H1 (cell line): Measurements from ENCODE around the gene ARHGAP26. TPM values are rescaled to one million over a fixed set of nuclear protein-coding genes. Genes with fewer than 3 reads are reported as not detected.

ENCODE experiments used
- CTCF ChIA-PET: fragments of 300-600 bp; sonication (Branson Sonifier 250); formaldehyde crosslinking; loops from one replicate; lab custom pipeline; 2021; ENCODE audit not compliant: partially characterized antibody; lab: Charles Lee
- POLR2A ChIA-PET: fragments of 300-600 bp; sonication (Branson Sonifier 250); formaldehyde crosslinking; loops from one replicate; lab custom pipeline; 2021; ENCODE audit warnings: inconsistent platforms; ENCODE audit not compliant: partially characterized antibody; lab: Charles Lee
- DNase-seq, 2 experiments: peaks; one replicate each; pipeline versions ENCODE4 v3.0.0 to v3.0.0-alpha.2; 2010 to 2022; ENCODE audit warnings: low spot score in 2 of 2, low read depth in 1 of 2, mixed read lengths in 1 of 2
- FAIRE-seq: peaks from 2 replicates; lab custom pipeline; 2011; peaks lifted over from hg19 to GRCh38; lab: Jason Lieb, UNC
- H2AFZ ChIP-seq: 2 replicates; pipeline ENCODE4 v1.8.1; 2012; ENCODE audit warnings: low read length, inconsistent platforms
- H2AK5ac ChIP-seq: 2 replicates; pipeline ENCODE4 v1.6.1; 2013; ENCODE audit warnings: low read depth, low read length
- H2BK120ac ChIP-seq: replicated peaks from 2 replicates; pipeline ENCODE3; 2013; ENCODE audit warnings: low read depth, low read length, inconsistent platforms
- H2BK12ac ChIP-seq: 2 replicates; pipeline ENCODE4 v1.6.1; 2013; ENCODE audit warnings: low read depth, low read length
- H2BK15ac ChIP-seq: 2 replicates; pipeline ENCODE4 v1.6.1; 2013; ENCODE audit warnings: low read length
- H2BK20ac ChIP-seq: 2 replicates; pipeline ENCODE4 v1.6.1; 2013; ENCODE audit warnings: low read length
- H2BK5ac ChIP-seq: 2 replicates; pipeline ENCODE4 v1.6.1; 2013; ENCODE audit warnings: low read depth, low read length
- H3K14ac ChIP-seq: 2 replicates; pipeline ENCODE4 v1.6.1; 2013; ENCODE audit warnings: inconsistent platforms; ENCODE audit not compliant: insufficient read length
- H3K18ac ChIP-seq: 2 replicates; pipeline ENCODE4 v1.6.1; 2013; ENCODE audit warnings: low read length; ENCODE audit errors: extremely low read depth
- H3K23ac ChIP-seq: 2 replicates; pipeline ENCODE4 v1.6.1; 2013; ENCODE audit warnings: inconsistent platforms; ENCODE audit not compliant: insufficient read length
- H3K23me2 ChIP-seq: 2 replicates; pipeline ENCODE4 v1.6.1; 2013; ENCODE audit warnings: low read depth, low read length
- H3K27ac ChIP-seq: 2 replicates; pipeline ENCODE4 v1.6.1; 2011; ENCODE audit warnings: low read depth, low read length, inconsistent platforms
- H3K27me3 ChIP-seq, 4 experiments: replicated peaks in 1 of 4; 1 replicate in 1 of 4; 2 replicates in 3 of 4; pipeline versions ENCODE4 v1.6.1 to v1.8.1; 2011 to 2013; ENCODE audit warnings: low read length in 3 of 4, mild to moderate bottlenecking in 3 of 4, inconsistent platforms in 2 of 4, mixed read lengths in 2 of 4, moderate library complexity in 1 of 4; ENCODE audit not compliant: control insufficient read depth in 3 of 4, insufficient read depth in 3 of 4; ENCODE audit errors: extremely low read depth in 1 of 4
- H3K36me3 ChIP-seq, 4 experiments: 2 replicates each; pipeline versions ENCODE4 v1.6.1 to v1.8.1; 2011 to 2013; ENCODE audit warnings: mild to moderate bottlenecking in 4 of 4, low read length in 3 of 4, moderate library complexity in 2 of 4, control low read depth in 1 of 4, inconsistent platforms in 1 of 4; ENCODE audit not compliant: insufficient read depth in 4 of 4, control insufficient read depth in 2 of 4
- H3K4ac ChIP-seq: replicated peaks from 2 replicates; pipeline ENCODE3; 2013; ENCODE audit warnings: low read length, low read depth, mixed read lengths, inconsistent platforms; ENCODE audit not compliant: insufficient read length
- H3K4me1 ChIP-seq, 4 experiments: replicated peaks in 1 of 4; 1 replicate in 1 of 4; 2 replicates in 3 of 4; pipeline versions ENCODE4 v1.6.1 to v1.8.1; 2011 to 2013; ENCODE audit warnings: low read length in 3 of 4, inconsistent platforms in 2 of 4, mixed read lengths in 1 of 4; ENCODE audit not compliant: insufficient read depth in 4 of 4, control insufficient read depth in 3 of 4
- H3K4me2 ChIP-seq, 2 experiments: 2 replicates each; pipeline versions ENCODE4 v1.6.1 to v1.8.1; 2011 to 2013; ENCODE audit warnings: low read depth in 2 of 2, low read length in 2 of 2, control low read depth in 1 of 2, inconsistent platforms in 1 of 2, mild to moderate bottlenecking in 1 of 2; ENCODE audit not compliant: insufficient read depth in 1 of 2
- H3K4me3 ChIP-seq, 4 experiments: fragments of 200-600, 300-600 bp in 1 of 4; sonication (generic), shearing (Covaris generic), sonication (Bioruptor Twin) in 1 of 4; 2 replicates each; pipeline versions ENCODE4 v1.5.1 to v1.8.1; 2011 to 2016; ENCODE audit warnings: low read length in 4 of 4, low read depth in 3 of 4, control low read depth in 2 of 4, inconsistent platforms in 2 of 4, mild to moderate bottlenecking in 2 of 4, mixed read lengths in 1 of 4, moderate library complexity in 1 of 4; ENCODE audit not compliant: insufficient read depth in 2 of 4; ENCODE audit errors: extremely low read depth in 1 of 4
- H3K56ac ChIP-seq: replicated peaks from 2 replicates; pipeline ENCODE3; 2013; ENCODE audit warnings: low read depth, mild to moderate bottlenecking, mixed read lengths, low read length, inconsistent platforms; ENCODE audit not compliant: insufficient read length
- H3K79me1 ChIP-seq: 2 replicates; pipeline ENCODE4 v1.6.1; 2013; ENCODE audit warnings: low read depth, low read length, control low read depth
- H3K79me2 ChIP-seq, 2 experiments: 2 replicates each; pipeline versions ENCODE4 v1.6.1 to v1.8.1; 2012 to 2013; ENCODE audit warnings: low read length in 2 of 2, mild to moderate bottlenecking in 2 of 2, inconsistent platforms in 1 of 2; ENCODE audit not compliant: insufficient read depth in 2 of 2, control insufficient read depth in 1 of 2
- H3K9ac ChIP-seq, 4 experiments: replicated peaks in 1 of 4; 1 replicate in 1 of 4; 2 replicates in 3 of 4; pipeline versions ENCODE4 v1.6.1 to v1.8.1; 2011 to 2013; ENCODE audit warnings: low read depth in 3 of 4, low read length in 3 of 4, control low read depth in 2 of 4, mild to moderate bottlenecking in 2 of 4, moderate library complexity in 2 of 4, inconsistent platforms in 1 of 4; ENCODE audit errors: extremely low read depth in 1 of 4
- H3K9me3 ChIP-seq, 2 experiments: 2 replicates each; pipeline versions ENCODE4 v1.6.1 to v1.8.1; 2012 to 2013; ENCODE audit warnings: mild to moderate bottlenecking in 2 of 2, moderate library complexity in 2 of 2, control low read depth in 1 of 2, inconsistent platforms in 1 of 2, low read depth in 1 of 2, low read length in 1 of 2, mixed read lengths in 1 of 2; ENCODE audit not compliant: insufficient read depth in 2 of 2
- H4K20me1 ChIP-seq, 2 experiments: replicated peaks in 1 of 2; 2 replicates each; pipeline versions ENCODE3 to v1.8.1; 2011 to 2013; ENCODE audit warnings: inconsistent platforms in 2 of 2, low read length in 2 of 2, mild to moderate bottlenecking in 1 of 2; ENCODE audit not compliant: insufficient read depth in 2 of 2, control insufficient read depth in 1 of 2
- H4K5ac ChIP-seq: 2 replicates; pipeline ENCODE4 v1.6.1; 2013; ENCODE audit warnings: low read length, low read depth, mixed read lengths, inconsistent platforms; ENCODE audit not compliant: insufficient read length
- H4K8ac ChIP-seq: 2 replicates; pipeline ENCODE4 v1.8.0; 2013; ENCODE audit warnings: mild to moderate bottlenecking, moderate library complexity, low read length, inconsistent platforms; ENCODE audit not compliant: insufficient read depth; ENCODE audit errors: extremely low read depth
- H4K91ac ChIP-seq: replicated peaks from 2 replicates; pipeline ENCODE3; 2013; ENCODE audit warnings: low read length, mixed read lengths, inconsistent platforms; ENCODE audit not compliant: insufficient read length
- ASH2L ChIP-seq: fragments of 200-600, 300-600 bp; sonication (generic); IDR thresholded peaks from one replicate; pipeline ENCODE4 v1.7.1; 2017; ENCODE audit warnings: low read length
- CEBPB ChIP-seq: IDR thresholded peaks from 2 replicates; pipeline ENCODE4 v1.6.1; 2012; ENCODE audit warnings: low read depth, low read length
- PHF8 ChIP-seq: fragments of 200-600 bp; sonication (generic); conservative IDR thresholded peaks from 2 replicates; pipeline ENCODE4 v1.7.1; 2012; ENCODE audit warnings: low read depth, mild to moderate bottlenecking, inconsistent platforms, low read length, moderate library complexity
- POU5F1 ChIP-seq: IDR thresholded peaks from 2 replicates; pipeline ENCODE4 v1.6.1; 2011; ENCODE audit warnings: low read depth, mild to moderate bottlenecking, low read length, moderate library complexity
- RNF2 ChIP-seq: fragments of 200-900, 300-1000 bp; sonication (generic); IDR thresholded peaks from 2 replicates; pipeline ENCODE4 v1.7.1; 2016; ENCODE audit warnings: borderline replicate concordance, low read depth, mild to moderate bottlenecking, antibody characterized with exemption, low read length; ENCODE audit not compliant: poor library complexity, severe bottlenecking; ENCODE audit errors: missing control alignments
- TAF7 ChIP-seq: optimal IDR thresholded peaks from 2 replicates; pipeline ENCODE3; 2011; ENCODE audit warnings: low read depth, mild to moderate bottlenecking, inconsistent platforms, low read length, moderate library complexity, borderline replicate concordance
- WGBS, 2 experiments: shearing (Covaris generic) in 1 of 2; methylation state at CpG; one replicate each; pipeline versions ENCODE4 v1.1.6 to v1.1.7; 2013 to 2015; ENCODE audit warnings: low lambda C conversion rate in 2 of 2, mixed read lengths in 2 of 2, inconsistent platforms in 1 of 2, low coverage in 1 of 2, missing lambda C conversion rate in 1 of 2; ENCODE audit not compliant: insufficient replicate concordance in 2 of 2, insufficient coverage in 1 of 2, insufficient read length in 1 of 2; ENCODE audit errors: extremely low coverage in 1 of 2, missing lambda C conversion rate in 1 of 2; 5-methylcytosine and 5-hydroxymethylcytosine counted together
- polyA plus RNA-seq, 7 experiments: library from polyadenylated mRNA; depleted of rRNA in 3 of 7; stranded (reverse) in 5 of 7; unstranded in 2 of 7; fragments of >200 nt in 5 of 7; fragments of 200-250 nt in 2 of 7; gene quantifications; 1 replicate in 5 of 7; 2 replicates in 1 of 7; 4 replicates in 1 of 7; pipeline versions ENCODE4 v1.2.1 to v1.2.3, GENCODE V29; 2011 to 2013; ENCODE audit warnings: missing spikeins in 2 of 7, mixed read lengths in 2 of 7
- total RNA-seq: library from RNA; stranded (reverse); fragmentation: NEBNext Ultra II Directional; extraction: Animal tissue kit (Norgen Biotek cat#: 25700); gene quantifications from 2 replicates; pipeline ENCODE4 v1.2.1, GENCODE V29; 2021
- TF ChIP-seq, protein P1 (sequence below): IDR thresholded peaks from 2 replicates; pipeline ENCODE4 v1.6.1; 2012; ENCODE audit warnings: inconsistent platforms
- TF ChIP-seq, protein P2 (sequence below): IDR thresholded peaks from 2 replicates; pipeline ENCODE4 v1.6.1; 2011; ENCODE audit warnings: low read length, improper control_type of control experiment

ARHGAP26 gene
- total and polyA plus RNA-seq, 2 of the 8 experiments (the other 6 are each of a cell fraction or from before 2014, with no cell fraction given), result 7.1 to 24.8 TPM

DNA sequence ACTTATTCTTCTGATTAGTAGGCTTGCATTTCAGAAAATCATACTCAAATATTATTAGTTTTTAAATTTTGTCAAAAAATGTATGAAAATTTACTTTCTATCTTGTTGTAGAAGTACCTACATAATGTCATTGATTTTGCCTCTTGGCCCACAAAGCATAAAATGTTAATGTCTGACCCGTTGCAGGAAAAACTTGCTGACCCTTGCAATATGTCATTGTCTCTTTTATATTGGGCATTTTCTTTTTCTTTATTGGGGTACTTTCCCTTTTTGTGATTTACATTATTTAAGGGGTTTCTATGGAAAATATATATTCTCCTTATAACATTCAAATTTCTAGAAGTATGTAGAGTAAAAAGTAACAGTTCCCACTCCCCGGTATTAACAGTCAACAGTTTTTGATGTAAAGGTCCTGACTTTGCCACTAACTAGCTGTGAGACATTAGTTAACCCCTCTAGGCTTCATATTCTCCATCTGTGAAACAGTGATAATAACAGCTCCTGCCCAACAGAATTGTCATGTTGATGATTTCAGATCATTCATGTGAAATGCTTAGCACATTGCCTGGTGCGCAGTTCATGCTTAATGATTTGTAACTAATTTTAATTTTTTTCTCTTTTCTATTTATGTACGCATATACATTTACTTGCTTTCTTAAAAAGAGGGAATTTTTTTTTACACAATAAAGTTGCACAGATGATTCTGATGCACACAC is 243.2 kb downstream of the ARHGAP26 start:
- H3K27ac ChIP-seq, result no peak overlapping the region
- no peak overlapping the region for H3K4me3 ChIP-seq
- no peaks in the 10 kb centered on the region for H3K27me3 ChIP-seq
- no peaks in the 10 kb centered on the region for H3K79me2 ChIP-seq
- no peak overlapping the region for H3K23ac ChIP-seq
- H4K5ac ChIP-seq, result no peak overlapping the region
- POLR2A ChIA-PET, result interaction anchor here (0.9 kb wide), 1 partner anchor 9 kb away, joined by 4 read pairs; no protein-coding TSS in a partner anchor
- H2BK120ac ChIP-seq, result no peak overlapping the region
- H3K18ac ChIP-seq, result no peak overlapping the region
- H2BK12ac ChIP-seq, result no peak overlapping the region
- FAIRE-seq (no peak), DNase-seq (no peak)
- H2AFZ ChIP-seq, result no peak overlapping the region
- H3K36me3 ChIP-seq, result no peaks in the 10 kb centered on the region; a peak in 1 of 8 replicates
- CTCF ChIA-PET, result interaction anchor here (0.7 to 6.8 kb wide), 13 partner anchors 13 to 1129 kb away, joined by 3 to 51 read pairs (median 3); no protein-coding TSS in a partner anchor
- H3K9ac ChIP-seq, result no peak overlapping the region
- no peaks in the 10 kb centered on the region for H4K20me1 ChIP-seq
- no peak overlapping the region for H2BK5ac ChIP-seq
- H4K8ac ChIP-seq, result no peak overlapping the region
- TF ChIP-seq TAF7 (no peak), RNF2 (no peak), PHF8 (no peak), ASH2L (no peak), CEBPB (no peak), POU5F1 (no peak)
- TF ChIP-seq, protein P1, sequence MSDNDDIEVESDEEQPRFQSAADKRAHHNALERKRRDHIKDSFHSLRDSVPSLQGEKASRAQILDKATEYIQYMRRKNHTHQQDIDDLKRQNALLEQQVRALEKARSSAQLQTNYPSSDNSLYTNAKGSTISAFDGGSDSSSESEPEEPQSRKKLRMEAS, result no peak
- TF ChIP-seq, protein P2, sequence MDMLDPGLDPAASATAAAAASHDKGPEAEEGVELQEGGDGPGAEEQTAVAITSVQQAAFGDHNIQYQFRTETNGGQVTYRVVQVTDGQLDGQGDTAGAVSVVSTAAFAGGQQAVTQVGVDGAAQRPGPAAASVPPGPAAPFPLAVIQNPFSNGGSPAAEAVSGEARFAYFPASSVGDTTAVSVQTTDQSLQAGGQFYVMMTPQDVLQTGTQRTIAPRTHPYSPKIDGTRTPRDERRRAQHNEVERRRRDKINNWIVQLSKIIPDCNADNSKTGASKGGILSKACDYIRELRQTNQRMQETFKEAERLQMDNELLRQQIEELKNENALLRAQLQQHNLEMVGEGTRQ, result no peak
- H3K79me1 ChIP-seq, result no peaks in the 10 kb centered on the region
- no peak overlapping the region for H3K4me2 ChIP-seq
- WGBS, 2 experiments, result 87% methylated on average over 4 of the region's 4 CpGs; no CpG with 5 or more reads in 1 of the 2 experiments
- no peak overlapping the region for H4K91ac ChIP-seq
- 0 out of 4 replicates have a peak, but pooled peaks cover 0 to 3% of the 10 kb centered on the region in 2 experiments for H3K9me3 ChIP-seq
- no peak overlapping the region for H3K4ac ChIP-seq
- H2BK15ac ChIP-seq, result no peak overlapping the region
- no peak overlapping the region for H3K56ac ChIP-seq
- H3K4me1 ChIP-seq, result peaks cover 0 to 8% (median 0%) of the 10 kb centered on the region in 4 experiments; a peak in 4 of 7 replicates
- no peak overlapping the region for H2AK5ac ChIP-seq
- no peak overlapping the region for H3K14ac ChIP-seq
- no peaks in the 10 kb centered on the region; the same call in 1 of the 2 replicates for H3K23me2 ChIP-seq
- no peak overlapping the region for H2BK20ac ChIP-seq
